Measurements from ENCODE around the gene NLRC5. TPM values are rescaled to one million over a fixed set of nuclear protein-coding genes. Genes with fewer than 3 reads are reported as not detected.

The NLRC5 gene
- total RNA-seq, 1 donor from 2014 or later = 29.9 TPM

DNA sequence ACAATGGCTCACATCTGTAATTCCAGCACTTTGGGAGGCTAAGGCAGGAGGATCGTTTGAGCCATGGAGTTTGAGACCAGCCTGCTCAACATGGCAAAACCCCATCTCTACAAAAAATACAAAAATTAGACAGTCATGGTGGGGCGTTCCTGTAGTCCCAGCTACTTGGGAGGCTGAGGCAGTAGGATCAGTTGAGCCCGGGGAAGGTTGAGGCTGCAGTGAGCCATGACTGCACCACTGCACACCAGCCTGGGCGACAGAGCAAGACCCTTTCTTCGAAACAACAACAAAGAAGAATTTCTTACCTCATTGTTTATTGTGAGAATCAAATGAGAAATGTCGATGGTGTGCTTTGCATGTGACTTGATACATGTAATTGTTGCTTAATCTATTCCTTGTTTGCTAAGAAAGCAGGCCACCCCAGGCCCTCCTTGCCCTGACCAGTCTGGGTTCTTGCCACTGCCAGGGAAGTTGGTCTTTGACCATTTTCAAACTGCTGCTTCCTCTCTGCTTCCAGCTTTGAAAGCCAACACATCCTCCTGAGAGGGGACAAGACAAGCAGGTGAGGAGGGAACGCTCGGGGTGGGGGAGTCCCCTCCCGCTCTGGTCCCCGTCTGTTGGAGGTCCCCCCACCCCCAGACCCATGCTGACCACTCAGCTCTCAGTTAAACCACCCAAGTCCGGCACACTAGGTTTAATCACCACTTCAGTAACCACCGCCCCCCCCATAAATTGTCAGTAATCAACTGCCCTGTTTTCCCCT is 55.8 kb downstream of the NLRC5 start:
- peak overlapping the region; percentile 51 for H3K4me2 ChIP-seq (ENCODE audit: low read length)
- H2AFZ ChIP-seq (ENCODE audit: low read depth, low read length) = no peak overlapping the region
- H3K36me3 ChIP-seq (ENCODE audit: insufficient read depth, low read length) = peaks cover 8% of the 10 kb centered on the region
- no peaks in the 10 kb centered on the region for H3K79me2 ChIP-seq (ENCODE audit: insufficient read depth, low read length)
- H3K9ac ChIP-seq (ENCODE audit: low read length) = no peak overlapping the region
- TF ChIP-seq EZH2 (IDR thresholded peaks at IDR 0.05; ENCODE audit: insufficient read depth, low read length) (no peak), CTCF (IDR thresholded peaks at IDR 0.05; ENCODE audit: insufficient read depth, low read depth, low read length) (no peak)
- H4K20me1 ChIP-seq (ENCODE audit: insufficient read depth, low read length) = no peaks in the 10 kb centered on the region
- H3K27ac ChIP-seq (ENCODE audit: low read depth, low read length) = no peak overlapping the region
- H3K36me3 Mint-ChIP-seq (ENCODE audit: low read depth, unreplicated experiment) = peaks cover 24% of the 10 kb centered on the region
- no peak for FAIRE-seq
- H3K9me3 ChIP-seq (ENCODE audit: insufficient read depth, low read depth, low read length) = no peaks in the 10 kb centered on the region
- peaks cover 5% of the 10 kb centered on the region for H3K4me1 Mint-ChIP-seq (ENCODE audit: low read depth, unreplicated experiment)
- no peak overlapping the region for H3K4me3 ChIP-seq (ENCODE audit: insufficient read depth, low read depth, low read length)
- no peak overlapping the region for H3K4me3 Mint-ChIP-seq (ENCODE audit: unreplicated experiment)
- peaks cover 13% of the 10 kb centered on the region for H3K4me1 ChIP-seq (ENCODE audit: insufficient read depth, low read length)
- no peak for DNase-seq (ENCODE audit: low read depth)
- H3K27me3 Mint-ChIP-seq (ENCODE audit: low read depth, unreplicated experiment) = peaks cover 1% of the 10 kb centered on the region
- H3K27me3 ChIP-seq (ENCODE audit: insufficient read depth, low read length) = no peaks in the 10 kb centered on the region
- H3K9me3 Mint-ChIP-seq (ENCODE audit: unreplicated experiment) = peaks cover 10% of the 10 kb centered on the region
- H3K27ac Mint-ChIP-seq (ENCODE audit: unreplicated experiment) = no peak overlapping the region

GRCh38 chr16:57045694-57046381 is 56.5 kb downstream of the NLRC5 start:
- peak overlapping the region; percentile 42 for H3K4me3 Mint-ChIP-seq (ENCODE audit: unreplicated experiment)
- H3K36me3 ChIP-seq (ENCODE audit: insufficient read depth, low read length) = peaks cover 8% of the 10 kb centered on the region
- no peak overlapping the region for H3K27ac Mint-ChIP-seq (ENCODE audit: unreplicated experiment)
- H3K27ac ChIP-seq (ENCODE audit: low read depth, low read length) = no peak overlapping the region
- H3K79me2 ChIP-seq (ENCODE audit: insufficient read depth, low read length) = no peaks in the 10 kb centered on the region
- no peaks in the 10 kb centered on the region for H3K9me3 ChIP-seq (ENCODE audit: insufficient read depth, low read depth, low read length)
- H3K4me1 Mint-ChIP-seq (ENCODE audit: low read depth, unreplicated experiment) = peaks cover 5% of the 10 kb centered on the region
- DNase-seq (ENCODE audit: low read depth) (peak; percentile 33), FAIRE-seq (no peak)
- H3K9me3 Mint-ChIP-seq (ENCODE audit: unreplicated experiment) = peaks cover 10% of the 10 kb centered on the region
- no peak overlapping the region for H3K4me3 ChIP-seq (ENCODE audit: insufficient read depth, low read depth, low read length)
- peaks cover 21% of the 10 kb centered on the region for H3K36me3 Mint-ChIP-seq (ENCODE audit: low read depth, unreplicated experiment)
- H2AFZ ChIP-seq (ENCODE audit: low read depth, low read length) = no peak overlapping the region
- peaks cover 1% of the 10 kb centered on the region for H3K27me3 Mint-ChIP-seq (ENCODE audit: low read depth, unreplicated experiment)
- H3K27me3 ChIP-seq (ENCODE audit: insufficient read depth, low read length) = no peaks in the 10 kb centered on the region
- H3K4me1 ChIP-seq (ENCODE audit: insufficient read depth, low read length) = peaks cover 13% of the 10 kb centered on the region
- no peaks in the 10 kb centered on the region for H4K20me1 ChIP-seq (ENCODE audit: insufficient read depth, low read length)
- peak overlapping the region; percentile 51 for H3K4me2 ChIP-seq (ENCODE audit: low read length)
- TF ChIP-seq EZH2 (IDR thresholded peaks at IDR 0.05; ENCODE audit: insufficient read depth, low read length) (no peak), CTCF (IDR thresholded peaks at IDR 0.05; ENCODE audit: insufficient read depth, low read depth, low read length) (peak; percentile 63)
- no peak overlapping the region for H3K9ac ChIP-seq (ENCODE audit: low read length)
